Glutamatergic neuron (in vitro differentiated cells): ENCODE data around the gene CMTM3. TPM values are rescaled to one million over a fixed set of nuclear protein-coding genes. Genes with fewer than 3 reads are reported as not detected.
"Not testable (repeated sequence)": the region's sequence is repeated elsewhere in the genome, so short reads cannot be mapped to it uniquely, and the experiment has no call there.

ENCODE experiments used
- DNase-seq: peaks from one replicate; pipeline ENCODE4 v3.0.0; 2022
- H3K27ac Mint-ChIP-seq: one replicate; pipeline ENCODE4 v1.8.0; 2020; ENCODE audit warnings: mild to moderate bottlenecking, mixed read lengths, inconsistent platforms; ENCODE audit not compliant: unreplicated experiment
- H3K27me3 Mint-ChIP-seq: one replicate; pipeline ENCODE4 v1.8.0; 2020; ENCODE audit warnings: mild to moderate bottlenecking, moderate library complexity, mixed read lengths, inconsistent platforms; ENCODE audit not compliant: unreplicated experiment
- H3K36me3 Mint-ChIP-seq: one replicate; pipeline ENCODE4 v1.8.0; 2020; ENCODE audit warnings: mild to moderate bottlenecking, mixed read lengths, inconsistent platforms; ENCODE audit not compliant: unreplicated experiment
- H3K4me1 Mint-ChIP-seq: one replicate; pipeline ENCODE4 v1.8.0; 2020; ENCODE audit warnings: mild to moderate bottlenecking, low read depth, mixed read lengths, inconsistent platforms; ENCODE audit not compliant: unreplicated experiment
- H3K4me3 Mint-ChIP-seq: one replicate; pipeline ENCODE4 v1.8.0; 2020; ENCODE audit warnings: mild to moderate bottlenecking, mixed read lengths, inconsistent platforms; ENCODE audit not compliant: unreplicated experiment
- H3K9me3 Mint-ChIP-seq: one replicate; pipeline ENCODE4 v1.8.0; 2020; ENCODE audit warnings: mild to moderate bottlenecking, moderate library complexity, mixed read lengths, inconsistent platforms; ENCODE audit not compliant: unreplicated experiment
- total RNA-seq: library from RNA; stranded (reverse); fragmentation: NEBNext Ultra II Directional; extraction: Animal tissue kit (Norgen Biotek cat#: 25700); gene quantifications from one replicate; pipeline ENCODE4 v1.2.1, GENCODE V29; 2021; ENCODE audit not compliant: unreplicated experiment
- TF ChIP-seq, protein P1 (sequence below): fragments of 200-600 bp; sonication (generic); IDR thresholded peaks from one replicate; pipeline ENCODE4 v1.5.0; 2021; ENCODE audit not compliant: partially characterized antibody, unreplicated experiment

The CMTM3 gene
- total RNA-seq, 1 donor from 2014 or later: 45.8 TPM

DNA sequence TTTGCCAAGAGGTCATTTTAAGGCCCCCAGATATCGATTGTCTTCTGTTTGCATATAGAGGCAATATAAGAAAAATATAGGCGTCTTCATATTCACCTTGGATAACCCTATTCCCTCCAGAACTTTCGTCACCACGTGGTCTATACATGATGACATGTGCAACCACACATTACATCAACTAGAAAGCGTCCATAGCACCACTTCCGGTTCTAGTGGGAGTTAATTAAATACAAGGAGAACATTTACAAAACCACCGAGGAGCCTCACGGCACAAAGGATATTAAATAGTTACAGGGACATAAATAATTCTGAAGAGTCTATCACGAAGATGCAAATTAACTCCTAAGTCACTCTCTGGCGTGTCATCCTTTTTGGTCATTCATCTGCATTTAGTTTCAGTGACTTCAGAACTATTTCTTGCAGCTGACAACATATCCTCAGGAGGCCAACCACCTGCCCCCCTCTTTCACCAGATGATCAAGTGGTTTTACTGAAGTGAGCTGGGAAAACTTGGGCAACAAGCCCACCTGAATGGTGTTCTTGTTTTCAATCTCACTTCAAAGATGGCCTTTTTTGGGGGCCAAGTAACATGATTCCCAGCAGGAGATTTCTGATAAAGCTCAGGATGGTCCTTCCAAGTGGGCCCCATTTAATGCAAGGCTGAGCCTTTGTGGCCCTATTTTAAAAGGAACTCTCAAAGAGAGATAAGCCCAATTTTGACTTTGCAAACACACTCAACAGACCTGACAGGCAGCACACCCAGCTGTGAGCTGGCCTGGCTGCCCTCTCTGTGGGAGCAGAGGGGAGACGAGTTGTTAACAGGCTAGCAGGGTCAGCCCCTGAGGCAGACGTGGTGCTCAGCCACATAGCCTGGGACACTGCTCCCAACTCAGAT, 15.3 kb downstream of the CMTM3 start:
- Mint-ChIP-seq H3K9me3 (no peaks in the 10 kb centered on the region), H3K4me1 (peaks cover 20% of the 10 kb centered on the region), H3K4me3 (no peak overlapping the region), H3K27ac (no peak overlapping the region), H3K36me3 (no peaks in the 10 kb centered on the region), H3K27me3 (peaks cover 5% of the 10 kb centered on the region)
- TF ChIP-seq, protein P1, sequence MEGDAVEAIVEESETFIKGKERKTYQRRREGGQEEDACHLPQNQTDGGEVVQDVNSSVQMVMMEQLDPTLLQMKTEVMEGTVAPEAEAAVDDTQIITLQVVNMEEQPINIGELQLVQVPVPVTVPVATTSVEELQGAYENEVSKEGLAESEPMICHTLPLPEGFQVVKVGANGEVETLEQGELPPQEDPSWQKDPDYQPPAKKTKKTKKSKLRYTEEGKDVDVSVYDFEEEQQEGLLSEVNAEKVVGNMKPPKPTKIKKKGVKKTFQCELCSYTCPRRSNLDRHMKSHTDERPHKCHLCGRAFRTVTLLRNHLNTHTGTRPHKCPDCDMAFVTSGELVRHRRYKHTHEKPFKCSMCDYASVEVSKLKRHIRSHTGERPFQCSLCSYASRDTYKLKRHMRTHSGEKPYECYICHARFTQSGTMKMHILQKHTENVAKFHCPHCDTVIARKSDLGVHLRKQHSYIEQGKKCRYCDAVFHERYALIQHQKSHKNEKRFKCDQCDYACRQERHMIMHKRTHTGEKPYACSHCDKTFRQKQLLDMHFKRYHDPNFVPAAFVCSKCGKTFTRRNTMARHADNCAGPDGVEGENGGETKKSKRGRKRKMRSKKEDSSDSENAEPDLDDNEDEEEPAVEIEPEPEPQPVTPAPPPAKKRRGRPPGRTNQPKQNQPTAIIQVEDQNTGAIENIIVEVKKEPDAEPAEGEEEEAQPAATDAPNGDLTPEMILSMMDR: no peak
- DNase-seq: no peak

- H3K4me3 Mint-ChIP-seq: no peak overlapping the region
- no peaks in the 10 kb centered on the region for H3K36me3 Mint-ChIP-seq
- H3K27ac Mint-ChIP-seq: no peak overlapping the region
- DNase-seq: no peak
- no peaks in the 10 kb centered on the region for H3K9me3 Mint-ChIP-seq
- peaks cover 20% of the 10 kb centered on the region for H3K4me1 Mint-ChIP-seq
- H3K27me3 Mint-ChIP-seq: peaks cover 5% of the 10 kb centered on the region
- TF ChIP-seq, protein P1: no peak
These were observed 15.9 kb downstream of the CMTM3 start for GRCh38 chr16:66620429-66620795.

- Mint-ChIP-seq H3K27me3 (peaks cover 5% of the 10 kb centered on the region), H3K9me3 (no peaks in the 10 kb centered on the region), H3K4me3 (no peak overlapping the region), H3K36me3 (no peaks in the 10 kb centered on the region), H3K27ac (no peak overlapping the region), H3K4me1 (peaks cover 17% of the 10 kb centered on the region)
- no peak for DNase-seq
- TF ChIP-seq, protein P1: no peak
These were observed 17.5 kb downstream of the CMTM3 start for GRCh38 chr16:66621973-66622372.

DNA sequence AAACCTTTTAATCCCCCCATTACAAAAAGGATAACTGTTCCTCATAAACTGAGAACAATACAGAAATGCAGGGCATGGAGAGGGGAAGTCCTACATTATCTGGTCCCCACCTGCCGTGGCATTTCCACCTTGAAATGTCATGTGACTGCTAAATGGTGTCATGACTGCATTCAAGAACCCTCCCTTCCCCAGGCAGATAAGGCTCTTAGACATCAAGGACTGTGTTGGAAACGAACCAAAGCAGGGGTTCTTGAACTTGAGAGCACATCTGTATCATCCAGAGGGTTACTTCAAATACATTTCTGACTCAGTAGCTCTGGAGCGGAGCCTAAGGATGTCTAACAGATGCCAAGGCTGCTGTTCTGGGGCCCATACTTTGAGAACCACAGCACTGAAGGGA, 18.4 kb downstream of the CMTM3 start:
- Mint-ChIP-seq H3K4me1 (peaks cover 22% of the 10 kb centered on the region), H3K27me3 (peaks cover 5% of the 10 kb centered on the region), H3K36me3 (no peaks in the 10 kb centered on the region), H3K4me3 (no peak overlapping the region), H3K27ac (no peak overlapping the region), H3K9me3 (no peaks in the 10 kb centered on the region)
- TF ChIP-seq, protein P1: no peak
- DNase-seq: no peak

- Mint-ChIP-seq H3K27me3 (peaks cover 5% of the 10 kb centered on the region), H3K4me3 (no peak overlapping the region), H3K36me3 (no peaks in the 10 kb centered on the region), H3K27ac (no peak overlapping the region), H3K9me3 (no peaks in the 10 kb centered on the region), H3K4me1 (peaks cover 21% of the 10 kb centered on the region)
- TF ChIP-seq, protein P1: no peak
- no peak for DNase-seq
These were observed 19.3 kb downstream of the CMTM3 start for GRCh38 chr16:66623755-66624154.

DNA sequence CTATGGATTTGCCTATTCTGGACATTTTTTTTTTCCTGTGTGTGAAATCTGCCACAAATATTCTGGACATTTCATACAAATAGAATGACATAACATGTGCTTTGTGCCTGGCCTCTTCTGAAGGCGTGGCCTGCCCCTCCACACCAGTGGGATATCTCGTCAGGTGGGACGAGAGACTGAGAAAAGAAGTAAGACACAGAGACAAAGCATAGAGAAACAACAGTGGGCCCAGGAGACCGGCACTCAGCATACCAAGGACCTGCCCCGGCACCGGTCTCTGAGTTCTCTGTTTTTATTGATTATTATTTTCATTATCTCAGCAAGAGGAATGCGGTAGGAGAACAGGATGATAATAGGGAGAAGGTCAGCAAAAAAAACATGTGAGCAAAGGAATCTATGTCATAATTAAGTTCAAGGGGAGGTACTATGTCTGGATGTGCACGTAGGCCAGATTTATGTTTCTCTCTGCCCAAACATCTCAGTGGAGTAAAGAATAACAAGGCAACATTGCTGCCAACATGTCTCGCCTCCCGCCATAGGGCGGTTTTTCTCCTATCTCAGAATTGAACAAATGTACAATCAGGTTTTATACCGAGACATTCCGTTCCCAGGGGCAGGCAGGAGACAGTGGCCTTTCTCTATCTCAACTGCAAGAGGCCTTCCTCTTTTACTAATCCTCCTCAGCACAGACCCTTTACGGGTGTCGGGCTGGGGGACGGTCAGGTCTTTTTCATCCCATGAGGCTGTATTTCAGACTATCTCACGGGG, 23.3 kb downstream of the CMTM3 start:
- H3K36me3 Mint-ChIP-seq, DNase-seq, H3K27ac Mint-ChIP-seq, H3K4me3 Mint-ChIP-seq, H3K27me3 Mint-ChIP-seq, H3K9me3 Mint-ChIP-seq, H3K4me1 Mint-ChIP-seq: not testable (repeated sequence)
